ENCODE data around the gene SHFL. TPM values are rescaled to one million over a fixed set of nuclear protein-coding genes. Genes with fewer than 3 reads are reported as not detected.

SHFL gene
- polyA plus RNA-seq, 3 donors, result 12.6 to 106 (median 17.6) TPM

DNA sequence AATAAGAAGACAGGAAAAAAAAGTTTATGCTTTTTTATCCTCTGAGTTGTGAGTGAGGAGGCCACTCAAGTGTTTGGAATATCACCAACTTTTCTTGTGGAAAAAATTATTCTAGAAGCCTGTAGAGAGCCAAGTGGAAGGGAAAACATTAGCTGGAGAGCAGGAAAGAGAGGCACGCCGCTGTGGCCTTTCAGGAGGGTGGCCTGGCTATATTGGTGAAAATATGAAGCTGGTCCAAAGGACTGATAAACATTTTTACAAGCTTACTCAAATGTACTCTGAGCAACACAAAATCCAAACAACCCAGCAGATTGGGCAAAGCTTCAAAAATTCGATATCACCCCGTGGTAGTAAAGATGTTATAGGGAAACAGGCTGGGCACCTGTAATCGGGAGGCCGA is 35.9 kb downstream of the SHFL start:
- Mint-ChIP-seq H3K27ac (peak overlapping the region in 2 of 7 donors; percentile 16 to 42), H3K27me3 (ENCODE audit: low read depth in 3 of 3) (no peaks in the 10 kb centered on the region), H3K4me1 (peaks cover 34% of the 10 kb centered on the region), H3K9me3 (no peaks in the 10 kb centered on the region), H3K36me3 (peaks cover 7 to 18% of the 10 kb centered on the region in 2 donors), H3K4me3 (no peak overlapping the region)
- no peak overlapping the region for H3K4me3 ChIP-seq (replicated peaks in 1 of 3; ENCODE audit: low read depth in 2 of 3, low read length in 3 of 3)
- peaks cover 25% of the 10 kb centered on the region for H4K20me1 ChIP-seq (ENCODE audit: insufficient read depth, low read length)
- H3K4me1 ChIP-seq (ENCODE audit: control insufficient read depth in 1 of 2, insufficient read depth in 2 of 2, low read length in 2 of 2), result peaks cover 44 to 56% of the 10 kb centered on the region in 2 donors
- no peaks in the 10 kb centered on the region for H3K9me3 ChIP-seq (replicated peaks in 1 of 2; ENCODE audit: control insufficient read depth in 1 of 2, insufficient read depth in 1 of 2, low read length in 2 of 2)
- H3K9ac ChIP-seq (ENCODE audit: insufficient read depth, low read length, poor library complexity, severe bottlenecking), result no peak overlapping the region
- peaks cover 26% of the 10 kb centered on the region for H3K79me2 ChIP-seq (ENCODE audit: insufficient read depth, low read length)
- no peak overlapping the region for H3K27ac ChIP-seq (ENCODE audit: low read depth in 1 of 2, low read length in 2 of 2)
- H3K27me3 ChIP-seq (ENCODE audit: control insufficient read depth in 2 of 2, insufficient read depth in 2 of 2, low read length in 2 of 2), result no peaks in the 10 kb centered on the region
- no peak overlapping the region for H2AFZ ChIP-seq (ENCODE audit: insufficient read depth, low read depth, low read length, poor library complexity, severe bottlenecking)
- H3K36me3 ChIP-seq (replicated peaks in 1 of 2; ENCODE audit: control insufficient read depth in 1 of 2, insufficient read depth in 2 of 2, low read length in 2 of 2), result peaks cover 8 to 12% of the 10 kb centered on the region in 2 donors
- no peak for DNase-seq
- no peak overlapping the region for H3K4me2 ChIP-seq (replicated peaks; ENCODE audit: extremely low read depth, low read length, poor library complexity, severe bottlenecking)
- intact Hi-C loops (cut with micrococcal nuclease), result loop anchor here in 1 of 2 donors (10.0 kb wide), 1 partner anchor 73 kb away; the partner anchor contains the start of gene DNMT1
- TF ChIP-seq, protein P1, sequence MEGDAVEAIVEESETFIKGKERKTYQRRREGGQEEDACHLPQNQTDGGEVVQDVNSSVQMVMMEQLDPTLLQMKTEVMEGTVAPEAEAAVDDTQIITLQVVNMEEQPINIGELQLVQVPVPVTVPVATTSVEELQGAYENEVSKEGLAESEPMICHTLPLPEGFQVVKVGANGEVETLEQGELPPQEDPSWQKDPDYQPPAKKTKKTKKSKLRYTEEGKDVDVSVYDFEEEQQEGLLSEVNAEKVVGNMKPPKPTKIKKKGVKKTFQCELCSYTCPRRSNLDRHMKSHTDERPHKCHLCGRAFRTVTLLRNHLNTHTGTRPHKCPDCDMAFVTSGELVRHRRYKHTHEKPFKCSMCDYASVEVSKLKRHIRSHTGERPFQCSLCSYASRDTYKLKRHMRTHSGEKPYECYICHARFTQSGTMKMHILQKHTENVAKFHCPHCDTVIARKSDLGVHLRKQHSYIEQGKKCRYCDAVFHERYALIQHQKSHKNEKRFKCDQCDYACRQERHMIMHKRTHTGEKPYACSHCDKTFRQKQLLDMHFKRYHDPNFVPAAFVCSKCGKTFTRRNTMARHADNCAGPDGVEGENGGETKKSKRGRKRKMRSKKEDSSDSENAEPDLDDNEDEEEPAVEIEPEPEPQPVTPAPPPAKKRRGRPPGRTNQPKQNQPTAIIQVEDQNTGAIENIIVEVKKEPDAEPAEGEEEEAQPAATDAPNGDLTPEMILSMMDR (IDR thresholded peaks at IDR 0.05), result no peak
- WGBS (ENCODE audit: insufficient coverage), result no CpG with 5 or more reads among the region's 6 CpGs

DNA sequence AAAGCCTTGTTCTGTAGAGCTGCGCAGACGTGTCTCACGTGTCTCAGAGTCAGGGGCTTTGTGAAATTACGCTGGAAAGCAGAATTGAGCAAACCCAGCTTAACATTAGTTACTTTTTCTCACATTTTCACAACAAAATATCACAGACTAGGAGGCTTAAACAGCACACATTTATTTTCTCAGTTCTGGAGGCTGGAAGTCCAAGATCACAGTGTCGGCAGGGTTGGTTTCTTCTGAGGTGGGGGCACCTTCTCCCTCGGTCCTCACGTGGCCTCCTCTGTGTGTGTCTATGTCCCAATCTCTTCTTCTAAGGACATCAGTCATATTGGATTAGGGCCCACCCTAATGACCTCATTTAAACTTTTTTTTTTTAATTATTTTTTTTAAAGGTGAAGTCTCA is 38.3 kb downstream of the SHFL start:
- Histone ChIP-seq H3K9ac (ENCODE audit: insufficient read depth, low read length, poor library complexity, severe bottlenecking) (no peak overlapping the region), H4K20me1 (ENCODE audit: insufficient read depth, low read length) (peaks cover under 1% of the 10 kb centered on the region), H2AFZ (ENCODE audit: insufficient read depth, low read depth, low read length, poor library complexity, severe bottlenecking) (no peak overlapping the region), H3K36me3 (replicated peaks in 1 of 2; ENCODE audit: control insufficient read depth in 1 of 2, insufficient read depth in 2 of 2, low read length in 2 of 2) (no peaks in the 10 kb centered on the region), H3K9me3 (replicated peaks in 1 of 2; ENCODE audit: control insufficient read depth in 1 of 2, insufficient read depth in 1 of 2, low read length in 2 of 2) (no peaks in the 10 kb centered on the region), H3K79me2 (ENCODE audit: insufficient read depth, low read length) (peaks cover 8% of the 10 kb centered on the region), H3K4me2 (replicated peaks; ENCODE audit: extremely low read depth, low read length, poor library complexity, severe bottlenecking) (no peak overlapping the region), H3K27ac (ENCODE audit: low read depth in 1 of 2, low read length in 2 of 2) (no peak overlapping the region), H3K4me3 (replicated peaks in 1 of 3; ENCODE audit: low read depth in 2 of 3, low read length in 3 of 3) (no peak overlapping the region), H3K27me3 (ENCODE audit: control insufficient read depth in 2 of 2, insufficient read depth in 2 of 2, low read length in 2 of 2) (no peaks in the 10 kb centered on the region), H3K4me1 (ENCODE audit: control insufficient read depth in 1 of 2, insufficient read depth in 2 of 2, low read length in 2 of 2) (peaks cover 42 to 53% of the 10 kb centered on the region in 2 donors)
- intact Hi-C loops (cut with micrococcal nuclease), result loop anchor here in 1 of 2 donors (10.0 kb wide), 1 partner anchor 70 kb away; the partner anchor contains the start of gene DNMT1
- H3K4me3 Mint-ChIP-seq, result no peak overlapping the region
- TF ChIP-seq, protein P1 (IDR thresholded peaks at IDR 0.05), result no peak
- H3K27me3 Mint-ChIP-seq (ENCODE audit: low read depth in 3 of 3), result no peaks in the 10 kb centered on the region
- DNase-seq, result no peak
- 100% methylated on average over 4 of the region's 7 CpGs for WGBS (ENCODE audit: insufficient coverage)
- H3K9me3 Mint-ChIP-seq, result no peaks in the 10 kb centered on the region
- H3K4me1 Mint-ChIP-seq, result peaks cover 27% of the 10 kb centered on the region
- peak overlapping the region in 5 of 7 donors; percentile 6 to 65 (median 46) for H3K27ac Mint-ChIP-seq
- peaks cover 0 to 5% of the 10 kb centered on the region in 2 donors for H3K36me3 Mint-ChIP-seq
